ENCODE results near the gene MDN1.
"Not testable (repeated sequence)": the region's sequence is repeated elsewhere in the genome, so short reads cannot be mapped to it uniquely, and the experiment has no call there.

MDN1 gene

GRCh38 chr6:89642956-89643355, 176.6 kb downstream of the MDN1 start:
- no peaks in the 10 kb centered on the region for H3K9me3 ChIP-seq (ENCODE audit: insufficient read depth, low read length, severe bottlenecking)
- peaks cover 13% of the 10 kb centered on the region for H3K79me2 ChIP-seq (ENCODE audit: insufficient read depth, low read length)
- H3K4me3 ChIP-seq (ENCODE audit: low read depth in 1 of 2, low read length in 2 of 2), result no peak overlapping the region
- ATAC-seq (ENCODE audit: insufficient read depth, low read depth), result no peak
- H3K4me1 ChIP-seq (ENCODE audit: insufficient read depth, low read length), result peaks cover 15% of the 10 kb centered on the region
- TF ChIP-seq EZH2 (IDR thresholded peaks at IDR 0.05; ENCODE audit: borderline replicate concordance, low read depth, low read length, severe bottlenecking) (no peak), CTCF (IDR thresholded peaks at IDR 0.05; ENCODE audit: borderline replicate concordance, extremely low read depth, low read length, poor library complexity, severe bottlenecking) (no peak)
- H3K36me3 ChIP-seq (ENCODE audit: insufficient read depth, low read length), result peaks cover 64% of the 10 kb centered on the region
- H3K9ac ChIP-seq (ENCODE audit: low read depth, low read length), result no peak overlapping the region
- H3K27me3 ChIP-seq (ENCODE audit: insufficient read depth, low read length, poor library complexity), result no peaks in the 10 kb centered on the region
- no peaks in the 10 kb centered on the region for H4K20me1 ChIP-seq (ENCODE audit: insufficient read depth, low read length)
- DNase-seq, result no peak
- H3K27ac ChIP-seq (ENCODE audit: low read length), result no peak overlapping the region
- no peak overlapping the region for H3K4me2 ChIP-seq (ENCODE audit: insufficient read depth, low read length)
- no peak overlapping the region for H2AFZ ChIP-seq (ENCODE audit: low read depth, low read length)

DNA sequence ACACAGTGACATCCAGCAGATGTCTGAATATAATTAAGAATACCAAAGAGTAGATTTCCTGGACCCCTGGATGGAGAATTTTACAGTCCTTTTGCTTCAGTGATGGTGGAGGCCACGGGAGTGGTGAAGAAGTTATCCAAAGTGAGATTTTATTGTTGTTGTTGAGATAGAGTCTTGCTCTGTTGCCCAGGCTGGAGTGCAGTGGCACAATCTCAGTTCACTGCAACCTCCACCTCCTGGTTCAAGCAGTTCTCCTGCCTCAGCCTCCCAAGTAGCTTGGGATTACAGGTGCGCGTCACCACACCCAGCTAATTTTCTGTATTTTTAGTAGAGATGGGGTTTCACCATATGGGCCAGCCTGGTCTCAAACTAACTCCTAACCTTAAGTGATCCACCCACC, 178.0 kb downstream of the MDN1 start:
- Histone ChIP-seq H3K4me1 (ENCODE audit: insufficient read depth, low read length) (peaks cover 25% of the 10 kb centered on the region), H3K36me3 (ENCODE audit: insufficient read depth, low read length) (peaks cover 58% of the 10 kb centered on the region), H3K79me2 (ENCODE audit: insufficient read depth, low read length) (peaks cover 21% of the 10 kb centered on the region)
- not testable (repeated sequence) for H3K27me3 ChIP-seq (ENCODE audit: insufficient read depth, low read length, poor library complexity); H3K27ac ChIP-seq (ENCODE audit: low read length); H3K4me2 ChIP-seq (ENCODE audit: insufficient read depth, low read length); DNase-seq; H3K9ac ChIP-seq (ENCODE audit: low read depth, low read length); H3K4me3 ChIP-seq (ENCODE audit: low read depth in 1 of 2, low read length in 2 of 2); H3K9me3 ChIP-seq (ENCODE audit: insufficient read depth, low read length, severe bottlenecking); H4K20me1 ChIP-seq (ENCODE audit: insufficient read depth, low read length); ATAC-seq (ENCODE audit: insufficient read depth, low read depth); H2AFZ ChIP-seq (ENCODE audit: low read depth, low read length)

GRCh38 chr6:89640804-89641203, 178.8 kb downstream of the MDN1 start:
- ATAC-seq (ENCODE audit: insufficient read depth, low read depth) (no peak), DNase-seq (no peak)
- H3K4me1 ChIP-seq (ENCODE audit: insufficient read depth, low read length), result peaks cover 25% of the 10 kb centered on the region
- peaks cover 58% of the 10 kb centered on the region for H3K36me3 ChIP-seq (ENCODE audit: insufficient read depth, low read length)
- H3K4me2 ChIP-seq (ENCODE audit: insufficient read depth, low read length), result no peak overlapping the region
- no peaks in the 10 kb centered on the region for H3K9me3 ChIP-seq (ENCODE audit: insufficient read depth, low read length, severe bottlenecking)
- no peak overlapping the region for H2AFZ ChIP-seq (ENCODE audit: low read depth, low read length)
- TF ChIP-seq EZH2 (IDR thresholded peaks at IDR 0.05; ENCODE audit: borderline replicate concordance, low read depth, low read length, severe bottlenecking) (no peak), CTCF (IDR thresholded peaks at IDR 0.05; ENCODE audit: borderline replicate concordance, extremely low read depth, low read length, poor library complexity, severe bottlenecking) (no peak)
- H4K20me1 ChIP-seq (ENCODE audit: insufficient read depth, low read length), result no peaks in the 10 kb centered on the region
- no peak overlapping the region for H3K4me3 ChIP-seq (ENCODE audit: low read depth in 1 of 2, low read length in 2 of 2)
- H3K79me2 ChIP-seq (ENCODE audit: insufficient read depth, low read length), result peaks cover 21% of the 10 kb centered on the region
- no peak overlapping the region for H3K9ac ChIP-seq (ENCODE audit: low read depth, low read length)
- H3K27ac ChIP-seq (ENCODE audit: low read length), result no peak overlapping the region
- no peaks in the 10 kb centered on the region for H3K27me3 ChIP-seq (ENCODE audit: insufficient read depth, low read length, poor library complexity)

DNA sequence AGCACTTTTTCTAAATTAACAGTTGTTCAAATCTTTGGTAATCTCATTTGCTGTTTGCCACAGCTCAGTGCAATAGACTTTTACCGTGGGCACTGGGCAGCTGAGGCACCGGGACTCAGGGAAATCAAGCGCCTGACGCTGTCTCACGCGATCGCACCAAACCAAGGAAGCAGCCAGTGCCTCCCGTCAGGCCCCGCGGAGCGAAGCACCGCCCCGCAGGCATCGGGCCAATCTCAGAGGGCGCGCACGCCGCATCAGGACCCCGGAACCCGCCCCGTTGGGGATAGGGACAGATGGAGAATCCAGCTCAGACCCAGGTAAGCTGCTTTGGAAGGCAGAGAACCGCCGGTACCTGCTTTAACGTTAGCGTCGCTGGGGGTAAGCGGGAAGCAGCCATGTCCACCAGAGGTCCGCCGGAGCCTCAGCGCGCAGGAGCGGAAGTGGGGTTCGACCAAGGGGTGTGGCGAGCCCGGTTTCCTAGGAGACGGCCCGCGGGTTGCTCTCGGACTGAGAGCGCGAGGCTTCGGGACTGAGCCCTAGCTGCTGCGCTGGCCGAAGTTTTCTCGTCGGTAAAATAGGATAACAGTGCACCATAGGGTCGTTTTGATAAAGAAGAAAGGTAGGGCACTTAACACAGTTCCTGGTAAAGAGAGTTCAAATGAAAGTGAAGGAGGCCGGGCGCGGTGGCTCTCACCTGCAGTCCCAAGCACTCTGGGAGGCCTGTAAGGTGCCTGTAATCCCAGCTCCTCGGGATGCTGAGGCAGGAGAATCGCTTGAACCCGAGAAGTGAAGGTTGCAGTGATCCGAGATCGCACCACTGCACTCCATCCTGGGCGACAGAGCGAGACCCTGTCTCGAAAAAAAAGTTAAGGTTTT, 181.0 kb downstream of the MDN1 start, which contains the start of gene LYRM2:
TSS of gene LYRM2 (minus strand) at position 428 of the 876 bp plus-strand sequence. CDS start at position 397, 31 bp downstream.
- H3K36me3 ChIP-seq (ENCODE audit: insufficient read depth, low read length), result peaks cover 46% of the 10 kb centered on the region
- H4K20me1 ChIP-seq (ENCODE audit: insufficient read depth, low read length), result no peaks in the 10 kb centered on the region
- H3K27ac ChIP-seq (ENCODE audit: low read length), result peak within 1 kb of the TSS; percentile 97
- peak within 1 kb of the TSS; percentile 98 for H2AFZ ChIP-seq (ENCODE audit: low read depth, low read length)
- no peaks in the 10 kb centered on the region for H3K9me3 ChIP-seq (ENCODE audit: insufficient read depth, low read length, severe bottlenecking)
- H3K79me2 ChIP-seq (ENCODE audit: insufficient read depth, low read length), result peaks cover 21% of the 10 kb centered on the region
- H3K4me2 ChIP-seq (ENCODE audit: insufficient read depth, low read length), result peak within 1 kb of the TSS; percentile 86
- H3K27me3 ChIP-seq (ENCODE audit: insufficient read depth, low read length, poor library complexity), result no peaks in the 10 kb centered on the region
- DNase-seq, result peak; percentile 91
- TF ChIP-seq CTCF (IDR thresholded peaks at IDR 0.05; ENCODE audit: borderline replicate concordance, extremely low read depth, low read length, poor library complexity, severe bottlenecking) (no peak), EZH2 (IDR thresholded peaks at IDR 0.05; ENCODE audit: borderline replicate concordance, low read depth, low read length, severe bottlenecking) (no peak)
- peak within 1 kb of the TSS; percentile 80 for H3K9ac ChIP-seq (ENCODE audit: low read depth, low read length)
- H3K4me1 ChIP-seq (ENCODE audit: insufficient read depth, low read length), result peaks cover 25% of the 10 kb centered on the region
- peak within 1 kb of the TSS; percentile 36 to 80 for H3K4me3 ChIP-seq (ENCODE audit: low read depth in 1 of 2, low read length in 2 of 2)
- peak; percentile 95 for ATAC-seq (ENCODE audit: insufficient read depth, low read depth)

Measured in DND-41 (cell line).